Duodenal mucosa (tissue), 2 donors: ENCODE results near the gene IL31RA.

ENCODE experiments used
- H3K27ac ChIP-seq: one replicate; pipeline ENCODE4 v1.7.0; 2013; ENCODE audit warnings: low read depth, low read length
- H3K27me3 ChIP-seq, 2 donors: one replicate each; pipeline ENCODE4 v1.7.0; 2013; ENCODE audit warnings: low read length in 2 of 2, control low read depth in 1 of 2; ENCODE audit not compliant: insufficient read depth in 2 of 2, control insufficient read depth in 1 of 2
- H3K36me3 ChIP-seq, 2 donors: one replicate each; pipeline ENCODE4 v1.7.0; 2013; ENCODE audit warnings: low read length in 2 of 2, control low read depth in 1 of 2; ENCODE audit not compliant: insufficient read depth in 2 of 2, control insufficient read depth in 1 of 2
- H3K4me1 ChIP-seq, 2 donors: one replicate each; pipeline ENCODE4 v1.7.0; 2013; ENCODE audit warnings: low read length in 2 of 2, control low read depth in 1 of 2; ENCODE audit not compliant: insufficient read depth in 2 of 2, control insufficient read depth in 1 of 2
- H3K4me3 ChIP-seq, 2 donors: one replicate each; pipeline ENCODE4 v1.7.0; 2013; ENCODE audit warnings: low read length in 2 of 2, low read depth in 1 of 2
- H3K9ac ChIP-seq, 2 donors: one replicate each; pipeline ENCODE4 v1.7.0; 2013; ENCODE audit warnings: low read length in 2 of 2, low read depth in 1 of 2
- H3K9me3 ChIP-seq, 2 donors: one replicate each; pipeline ENCODE4 v1.7.0; 2013; ENCODE audit warnings: low read length in 2 of 2, control low read depth in 1 of 2; ENCODE audit not compliant: control insufficient read depth in 1 of 2

The IL31RA gene

DNA sequence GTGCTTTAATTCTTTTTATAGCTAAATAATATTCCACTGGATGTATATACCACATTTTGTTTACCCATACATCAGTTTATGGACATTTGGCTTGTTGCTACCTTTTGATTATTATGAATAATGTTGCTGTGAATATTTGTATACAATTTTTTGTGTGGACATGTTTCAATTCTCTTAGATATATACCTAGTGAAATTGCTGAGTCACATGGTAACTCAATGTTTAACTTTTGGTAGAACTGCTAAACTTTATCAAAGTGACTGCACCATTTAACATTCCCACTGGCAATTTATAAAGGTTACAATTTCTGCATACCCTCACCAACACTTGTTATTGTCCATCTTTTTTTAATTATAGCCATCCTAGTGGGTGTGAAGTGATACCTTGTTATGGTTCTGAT is 22.1 kb downstream of the IL31RA start:
- H3K36me3 ChIP-seq = no peaks in the 10 kb centered on the region
- no peak overlapping the region for H3K9ac ChIP-seq
- no peak overlapping the region for H3K4me3 ChIP-seq
- H3K27ac ChIP-seq = no peak overlapping the region
- H3K9me3 ChIP-seq = no peaks in the 10 kb centered on the region
- H3K27me3 ChIP-seq = no peaks in the 10 kb centered on the region
- H3K4me1 ChIP-seq = no peaks in the 10 kb centered on the region

DNA sequence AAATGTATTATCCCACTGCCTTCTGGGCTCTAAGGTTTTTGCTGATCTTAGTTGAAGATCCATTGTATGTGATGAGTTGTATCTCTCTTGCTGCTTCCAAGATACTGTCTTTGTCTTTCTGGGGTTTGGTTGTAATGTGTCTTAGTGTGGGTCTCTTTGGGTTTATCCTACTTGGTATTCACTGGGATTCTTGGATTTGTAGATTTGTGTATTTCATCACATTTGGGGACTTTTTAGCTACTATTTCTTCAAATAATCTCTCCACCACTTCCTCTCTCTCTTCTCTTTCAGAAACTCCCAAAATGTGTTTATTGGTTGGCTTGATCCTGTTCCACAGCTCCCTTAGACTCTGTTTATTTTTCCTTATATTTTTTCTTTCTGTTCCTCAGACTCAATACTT is 26.5 kb downstream of the IL31RA start:
- Histone ChIP-seq H3K4me3 (no peak overlapping the region), H3K9ac (no peak overlapping the region), H3K9me3 (no peaks in the 10 kb centered on the region), H3K36me3 (no peaks in the 10 kb centered on the region), H3K4me1 (no peaks in the 10 kb centered on the region), H3K27me3 (no peaks in the 10 kb centered on the region), H3K27ac (no peak overlapping the region)

DNA sequence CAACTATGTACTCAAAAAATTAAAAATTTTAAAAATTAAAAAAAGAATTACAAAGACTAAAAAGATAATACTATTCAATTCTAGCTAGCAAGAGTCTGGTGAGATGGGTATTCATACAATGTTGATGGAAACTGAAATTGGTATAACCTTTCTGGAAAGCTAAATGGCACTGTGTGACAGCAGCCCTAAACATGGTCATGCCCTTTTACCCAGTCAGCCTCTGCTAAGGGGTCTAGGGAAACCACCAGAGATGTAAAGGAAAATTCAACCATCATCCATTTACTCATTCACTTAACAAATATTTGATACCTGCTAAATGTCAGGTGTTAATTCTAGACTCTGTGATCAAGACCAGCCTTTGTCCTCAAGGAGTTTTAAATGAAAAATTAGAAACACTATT is 29.3 kb downstream of the IL31RA start:
- H3K36me3 ChIP-seq = no peaks in the 10 kb centered on the region
- no peaks in the 10 kb centered on the region for H3K9me3 ChIP-seq
- no peak overlapping the region for H3K4me3 ChIP-seq
- no peak overlapping the region for H3K27ac ChIP-seq
- no peaks in the 10 kb centered on the region for H3K27me3 ChIP-seq
- H3K4me1 ChIP-seq = no peaks in the 10 kb centered on the region
- H3K9ac ChIP-seq = no peak overlapping the region

DNA sequence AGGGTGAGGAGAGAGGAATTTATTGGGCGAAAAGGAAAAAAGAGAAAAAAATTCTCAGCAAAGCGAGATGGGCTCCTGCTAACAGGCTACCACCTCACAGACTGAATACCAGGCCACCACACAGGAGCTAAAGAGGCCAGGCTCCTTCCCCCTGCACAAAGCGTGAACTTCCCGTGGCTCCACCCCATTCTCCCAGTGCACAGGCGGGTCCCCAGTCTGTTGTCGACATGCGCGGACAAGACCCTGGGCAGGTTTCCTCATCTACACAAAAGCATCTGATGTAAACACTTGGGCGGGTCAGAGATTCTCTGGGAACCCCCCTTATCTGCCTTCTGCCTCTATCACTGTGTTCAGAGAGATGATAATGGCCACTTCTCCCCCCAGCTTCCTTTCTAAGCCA is 34.2 kb downstream of the IL31RA start:
- Histone ChIP-seq H3K4me3 (no peak overlapping the region), H3K4me1 (no peaks in the 10 kb centered on the region), H3K9ac (no peak overlapping the region), H3K36me3 (no peaks in the 10 kb centered on the region), H3K27me3 (no peaks in the 10 kb centered on the region), H3K27ac (no peak overlapping the region), H3K9me3 (no peaks in the 10 kb centered on the region)

DNA sequence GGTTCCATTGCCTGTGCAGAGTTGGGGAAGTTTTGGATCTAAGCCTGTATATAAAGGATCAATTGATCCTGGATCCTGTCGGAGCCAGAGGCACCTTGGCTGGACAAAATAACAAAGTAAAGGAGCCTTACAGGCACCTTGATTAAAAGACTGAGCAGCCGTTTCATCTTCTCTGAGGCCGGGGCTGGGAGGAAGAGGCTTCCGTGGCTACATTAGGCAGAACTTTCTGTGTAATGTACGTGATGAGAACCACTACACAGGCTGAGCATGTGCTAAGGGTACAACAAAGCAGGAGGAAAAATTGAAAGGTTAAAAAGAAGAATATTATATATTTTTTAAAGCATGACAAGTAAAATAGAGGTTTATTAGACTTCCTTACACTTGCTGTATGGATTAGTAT is 37.0 kb downstream of the IL31RA start:
- Histone ChIP-seq H3K27ac (no peak overlapping the region), H3K9me3 (no peaks in the 10 kb centered on the region), H3K27me3 (no peaks in the 10 kb centered on the region), H3K4me1 (no peaks in the 10 kb centered on the region), H3K4me3 (no peak overlapping the region), H3K9ac (no peak overlapping the region), H3K36me3 (no peaks in the 10 kb centered on the region)

DNA sequence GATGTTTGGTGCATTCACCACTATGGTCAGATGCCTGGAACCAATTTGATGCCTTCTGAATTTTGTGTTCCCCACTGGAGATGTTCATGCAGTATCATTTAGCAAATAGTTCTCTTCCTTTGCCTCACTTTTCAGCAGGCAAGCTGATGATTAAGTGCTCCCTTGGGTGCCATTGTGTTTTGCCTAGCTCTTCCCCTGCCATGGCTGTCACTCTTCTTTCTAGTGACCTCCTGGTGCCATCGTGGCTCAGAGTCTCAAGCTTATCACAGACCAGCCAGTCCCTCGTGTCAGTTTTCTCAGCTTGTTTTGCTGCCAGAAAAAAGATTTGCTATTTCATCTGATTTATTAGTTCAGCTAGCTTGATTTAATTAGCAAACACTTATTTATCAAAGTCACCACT is 41.3 kb downstream of the IL31RA start:
- no peaks in the 10 kb centered on the region for H3K4me1 ChIP-seq
- no peaks in the 10 kb centered on the region for H3K27me3 ChIP-seq

DNA sequence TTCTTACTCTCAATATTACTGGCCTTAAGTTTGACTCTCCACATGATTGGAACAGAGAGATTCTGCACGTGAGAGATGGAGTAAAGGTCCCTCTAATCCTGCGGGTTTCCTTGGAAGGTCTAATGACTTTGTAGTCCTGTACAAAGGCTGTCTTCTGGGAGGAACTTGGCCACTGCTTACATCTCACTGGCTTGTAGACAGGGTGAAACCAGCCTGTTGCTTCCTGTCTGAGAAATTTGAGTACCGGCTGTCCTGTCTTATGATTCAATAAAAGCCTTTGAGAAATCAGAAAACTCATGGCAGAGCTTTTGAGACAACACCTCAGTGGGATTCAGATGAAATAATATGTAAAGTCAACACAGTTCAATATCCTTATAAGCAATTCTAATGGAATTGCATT is 43.0 kb downstream of the IL31RA start:
- H3K27ac ChIP-seq = no peak overlapping the region
- H3K27me3 ChIP-seq = no peaks in the 10 kb centered on the region
- no peak overlapping the region for H3K9ac ChIP-seq
- H3K4me1 ChIP-seq = no peaks in the 10 kb centered on the region
- H3K36me3 ChIP-seq = no peaks in the 10 kb centered on the region
- H3K9me3 ChIP-seq = no peaks in the 10 kb centered on the region
- H3K4me3 ChIP-seq = no peak overlapping the region

More for the DNA sequence above, 41.3 kb downstream of the IL31RA start:
- no peak overlapping the region for H3K4me3 ChIP-seq
- no peaks in the 10 kb centered on the region for H3K36me3 ChIP-seq
- no peaks in the 10 kb centered on the region for H3K9me3 ChIP-seq
- no peak overlapping the region for H3K9ac ChIP-seq
- H3K27ac ChIP-seq = no peak overlapping the region

DNA sequence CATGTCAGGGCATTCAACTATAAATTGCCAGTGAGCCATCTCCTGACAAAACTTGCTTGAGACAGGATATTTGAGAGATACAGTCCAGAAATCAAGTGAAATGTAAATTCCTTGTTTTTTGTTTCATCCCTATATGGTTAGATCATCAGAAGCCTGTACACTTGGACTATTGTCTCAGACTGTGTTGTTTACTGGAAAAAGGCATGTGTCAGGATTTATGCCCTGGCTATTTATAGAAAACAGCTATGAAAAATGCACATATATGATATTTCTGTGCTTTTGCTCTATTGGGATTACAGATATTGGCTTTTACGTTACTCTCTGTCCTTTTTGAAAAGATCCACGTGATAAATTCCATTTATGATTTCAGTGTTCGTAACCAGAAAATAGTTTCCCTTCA is 44.2 kb downstream of the IL31RA start:
- no peaks in the 10 kb centered on the region for H3K36me3 ChIP-seq
- no peaks in the 10 kb centered on the region for H3K4me1 ChIP-seq
- H3K9me3 ChIP-seq = no peaks in the 10 kb centered on the region
- H3K4me3 ChIP-seq = no peak overlapping the region
- no peak overlapping the region for H3K9ac ChIP-seq
- H3K27me3 ChIP-seq = peaks cover 0 to 3% of the 10 kb centered on the region in 2 donors
- H3K27ac ChIP-seq = no peak overlapping the region

DNA sequence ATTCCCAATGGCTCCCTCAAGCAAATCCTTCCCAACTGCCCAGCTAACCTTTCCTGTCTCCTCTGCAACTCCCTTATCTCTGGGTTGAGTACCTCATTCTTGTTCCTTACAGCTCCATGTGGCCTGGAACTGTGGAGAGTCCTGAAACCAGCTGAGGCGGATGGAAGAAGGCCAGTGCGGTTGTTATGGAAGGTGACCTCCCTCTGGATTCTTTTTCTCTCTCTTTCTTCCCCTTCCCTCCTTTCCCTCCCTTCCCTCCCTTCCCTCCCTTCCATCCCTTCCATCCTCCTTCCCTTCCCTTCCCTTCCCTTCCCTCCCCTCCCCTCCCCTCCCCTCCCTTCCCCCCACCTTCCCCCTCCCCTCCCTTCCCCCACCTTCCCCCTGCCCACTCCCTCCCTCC is 45.1 kb downstream of the IL31RA start:
- H3K27me3 ChIP-seq = peaks cover 0 to 3% of the 10 kb centered on the region in 2 donors
- H3K36me3 ChIP-seq = no peaks in the 10 kb centered on the region
- H3K27ac ChIP-seq = no peak overlapping the region
- no peak overlapping the region for H3K9ac ChIP-seq
- H3K9me3 ChIP-seq = no peaks in the 10 kb centered on the region
- no peaks in the 10 kb centered on the region for H3K4me1 ChIP-seq
- H3K4me3 ChIP-seq = no peak overlapping the region

DNA sequence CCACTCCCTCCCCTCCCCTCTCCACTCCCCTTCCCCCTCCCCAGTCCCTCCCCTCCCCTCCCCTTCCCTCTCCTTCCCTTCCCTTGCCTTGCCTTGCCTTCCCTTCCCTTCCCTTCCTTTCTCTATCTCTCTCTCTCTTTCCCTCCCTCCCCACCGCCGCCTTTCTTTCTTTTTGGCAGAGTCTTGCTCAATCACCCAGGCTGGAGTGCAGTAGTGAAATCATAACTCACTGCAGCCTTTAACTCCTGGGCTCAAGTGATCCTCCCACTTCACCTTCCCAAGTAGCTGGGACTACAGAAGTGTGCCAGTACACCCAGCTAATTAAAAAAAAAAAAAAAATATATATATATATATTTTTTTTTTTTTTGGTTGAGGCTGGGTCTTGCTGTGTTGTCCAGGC is 45.5 kb downstream of the IL31RA start:
- Histone ChIP-seq H3K36me3 (no peaks in the 10 kb centered on the region), H3K27ac (no peak overlapping the region), H3K9ac (no peak overlapping the region), H3K27me3 (peaks cover 0 to 3% of the 10 kb centered on the region in 2 donors), H3K4me3 (no peak overlapping the region), H3K9me3 (no peaks in the 10 kb centered on the region), H3K4me1 (no peaks in the 10 kb centered on the region)

DNA sequence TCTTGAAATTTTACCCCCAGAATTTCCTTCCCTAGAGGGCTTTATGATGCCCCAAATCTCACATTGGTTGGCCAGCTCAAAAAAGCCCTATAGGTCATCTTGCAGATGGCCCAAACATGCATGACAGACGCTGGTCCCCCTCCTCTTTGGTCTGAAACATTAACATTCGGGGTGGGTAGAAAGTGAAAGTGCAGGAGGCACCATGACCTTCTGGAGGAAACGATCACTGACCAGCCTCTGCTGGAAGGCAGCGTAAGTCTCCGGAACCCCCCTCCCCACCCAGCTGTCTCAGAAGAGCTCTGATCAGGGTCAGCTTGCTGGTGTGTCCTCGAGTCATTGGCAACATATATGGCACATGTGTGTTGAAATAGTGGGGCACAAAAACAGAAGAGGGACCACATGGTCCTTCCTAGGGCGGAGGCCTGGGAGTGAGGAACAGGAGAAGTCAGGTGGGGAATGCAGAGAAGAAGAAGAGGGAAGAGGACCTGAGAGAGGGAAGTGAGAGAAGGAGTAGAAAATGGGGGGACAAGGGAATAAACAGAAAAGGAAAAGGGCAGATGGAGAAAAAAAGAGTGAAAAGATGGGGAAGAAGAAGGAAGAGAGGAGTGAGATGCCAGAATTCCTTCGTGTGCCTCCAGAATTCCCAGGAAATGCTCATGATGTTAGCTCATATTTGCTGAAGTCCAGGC is 46.2 kb downstream of the IL31RA start:
- peaks cover 0 to 3% of the 10 kb centered on the region in 2 donors for H3K27me3 ChIP-seq
- no peaks in the 10 kb centered on the region for H3K9me3 ChIP-seq
- no peak overlapping the region for H3K9ac ChIP-seq
- H3K4me1 ChIP-seq = no peaks in the 10 kb centered on the region
- H3K4me3 ChIP-seq = peak overlapping the region in 1 of 2 donors; percentile 4
- no peak overlapping the region for H3K27ac ChIP-seq
- H3K36me3 ChIP-seq = no peaks in the 10 kb centered on the region
